GM12865 (cell line): Measurements from ENCODE around the gene SLC6A4.
A peak's percentile ranks its signal among the peaks of the same experiment; 100 is the strongest.
"Not testable (repeated sequence)": the region's sequence is repeated elsewhere in the genome, so short reads cannot be mapped to it uniquely, and the experiment has no call there.

Source experiments
- DNase-seq: peaks from one replicate; pipeline ENCODE4 v3.0.0; 2010; ENCODE audit warnings: low read depth
- H3K4me3 ChIP-seq: 2 replicates; pipeline ENCODE4 v1.5.1; 2011; ENCODE audit warnings: mild to moderate bottlenecking, low read depth, low read length, control low read depth
- CTCF ChIP-seq: IDR thresholded peaks from 2 replicates; pipeline ENCODE4 v1.5.1; 2011; ENCODE audit warnings: low read length, control low read depth, low read depth, inconsistent platforms; ENCODE audit not compliant: insufficient read depth; ENCODE audit errors: missing control alignments

The SLC6A4 gene

DNA sequence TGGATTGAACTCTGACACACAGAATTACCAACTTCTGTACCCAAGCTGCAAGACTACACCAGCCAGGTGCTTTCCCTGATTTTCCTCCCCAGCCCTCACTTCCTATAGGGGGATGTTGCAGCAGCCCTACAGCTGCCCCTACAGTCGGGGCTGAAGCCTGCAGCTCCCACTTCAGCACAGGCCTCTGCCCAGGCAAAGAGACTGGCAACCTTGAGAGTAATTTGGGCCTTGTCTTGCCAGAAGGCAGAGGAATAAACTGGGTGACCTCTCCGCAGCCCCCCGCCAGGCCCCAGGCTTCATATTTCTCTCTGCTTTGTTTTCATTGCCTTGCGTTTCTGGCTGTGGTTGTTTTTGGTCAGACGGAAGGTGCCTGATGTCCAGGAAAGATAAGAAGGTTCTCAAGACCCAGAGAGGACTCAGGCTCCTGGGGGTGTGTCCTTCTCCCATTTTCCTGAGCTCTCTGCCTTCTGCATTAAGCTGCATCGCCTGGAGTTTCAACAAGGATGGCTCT lies 32.0 kb downstream of the SLC6A4 start:
- H3K4me3 ChIP-seq: no peak overlapping the region
- DNase-seq: peak; percentile 40
- peak; percentile 21 for TF ChIP-seq CTCF

- DNase-seq, H3K4me3 ChIP-seq: not testable (repeated sequence)
These were observed 34.8 kb downstream of the SLC6A4 start for GRCh38 chr17:30200656-30201055.

- no peak for DNase-seq
- H3K4me3 ChIP-seq: no peak overlapping the region
- TF ChIP-seq CTCF: peak; percentile 2
These were observed 35.4 kb downstream of the SLC6A4 start for GRCh38 chr17:30200106-30200505.

DNA sequence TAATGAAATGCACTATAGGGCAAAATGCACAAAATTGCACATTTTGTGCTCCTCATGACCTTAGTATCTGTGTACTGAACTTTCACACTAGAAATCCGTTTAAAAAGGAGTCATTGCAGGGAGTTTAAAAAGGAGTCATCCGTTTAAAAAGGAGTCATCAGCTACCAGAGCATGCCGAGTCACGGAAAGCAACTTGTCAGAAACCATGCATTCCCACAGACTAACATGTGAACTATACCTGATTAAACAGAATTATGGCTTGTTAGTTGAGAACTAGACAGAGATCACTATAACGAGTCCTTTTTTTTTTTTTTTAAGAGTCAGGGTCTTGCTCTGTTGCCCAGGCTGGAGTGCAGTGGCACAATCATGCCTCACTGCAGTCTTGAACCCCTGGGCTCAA lies 35.9 kb downstream of the SLC6A4 start:
- DNase-seq: no peak
- no peak for TF ChIP-seq CTCF
- H3K4me3 ChIP-seq: no peak overlapping the region

- no peak for TF ChIP-seq CTCF
- no peak for DNase-seq
These were observed 38.1 kb downstream of the SLC6A4 start for GRCh38 chr17:30197416-30197815.

DNA sequence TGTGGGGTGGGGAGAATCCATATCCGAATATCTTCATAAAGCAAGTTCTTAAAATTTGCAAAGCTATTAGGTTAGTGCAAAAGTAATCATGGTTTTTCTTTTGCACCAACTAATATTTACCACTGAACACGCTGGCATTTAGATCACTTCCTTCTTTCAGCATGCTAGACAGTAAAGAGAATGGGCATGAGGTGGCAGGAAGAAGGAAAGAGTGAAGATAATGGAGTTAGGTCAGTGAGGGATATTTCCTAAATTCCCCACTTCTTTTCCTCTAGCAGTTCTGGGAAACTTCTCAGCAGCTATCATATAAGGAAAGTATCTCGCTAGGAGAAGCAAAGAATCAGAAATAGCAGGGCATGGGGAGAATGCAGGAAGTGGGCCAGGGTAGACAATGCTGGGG lies 39.0 kb downstream of the SLC6A4 start:
- no peak for TF ChIP-seq CTCF
- no peak for DNase-seq

More at GRCh38 chr17:30197416-30197815, 38.1 kb downstream of the SLC6A4 start:
- no peak overlapping the region for H3K4me3 ChIP-seq

GRCh38 chr17:30191072-30191471 lies 44.4 kb downstream of the SLC6A4 start:
- no peak for DNase-seq
- no peak overlapping the region for H3K4me3 ChIP-seq
- no peak for TF ChIP-seq CTCF

More for the DNA sequence above, 39.0 kb downstream of the SLC6A4 start:
- no peak overlapping the region for H3K4me3 ChIP-seq
